Adrenal gland (tissue), 5 donors: ENCODE data around the gene ITGA6.

Experiments
- CTCF ChIP-seq, 6 experiments: fragments of 450-650 bp in 4 of 6; fragments of 200-600 bp in 2 of 6; sonication (generic) in 1 of 6; IDR thresholded peaks; 1 replicate in 5 of 6; 2 replicates in 1 of 6; pipeline versions ENCODE4 v1.5.1 to v1.8.0; 2016 to 2021; ENCODE audit warnings: antibody characterized with exemption in 6 of 6, mild to moderate bottlenecking in 2 of 6, moderate library complexity in 1 of 6
- POLR2A ChIP-seq, 2 donors: fragments of 450-650 bp; IDR thresholded peaks; one replicate each; pipeline ENCODE4 v1.6.1; 2017; ENCODE audit warnings: antibody characterized with exemption in 2 of 2, mild to moderate bottlenecking in 2 of 2, moderate library complexity in 1 of 2
- donor health status: DM: no; HTN: no; CAD: no.

- no peak for TF ChIP-seq CTCF (IDR thresholded peaks at IDR 0.05)
- TF ChIP-seq POLR2A (IDR thresholded peaks at IDR 0.05) = no peak
These were observed 18.3 kb upstream of the ITGA6 start for GRCh38 chr2:172409042-172409441.
